ENCODE measurements around the gene PHF2. TPM values are rescaled to one million over a fixed set of nuclear protein-coding genes. Genes with fewer than 3 reads are reported as not detected.

The PHF2 gene
- 23.9 TPM for polyA plus RNA-seq (2013, experiment 1 of 2; ENCODE audit: insufficient read length)
- polyA plus RNA-seq (2013, experiment 2 of 2; ENCODE audit: insufficient read length): 23.6 TPM

GRCh38 chr9:93576258-93577077, at the start of gene PHF2:
Gene PHF2, plus strand, starts transcription at chr9:93576584. Its CDS starts 190 bp downstream, at chr9:93576774.
- DNase-seq: peak; percentile 26

- DNase-seq: no peak
Measured at GRCh38 chr9:93531374-93531773, 45.0 kb upstream of the PHF2 start.

GRCh38 chr9:93532141-93532540, 44.2 kb upstream of the PHF2 start:
- no peak for DNase-seq

DNA sequence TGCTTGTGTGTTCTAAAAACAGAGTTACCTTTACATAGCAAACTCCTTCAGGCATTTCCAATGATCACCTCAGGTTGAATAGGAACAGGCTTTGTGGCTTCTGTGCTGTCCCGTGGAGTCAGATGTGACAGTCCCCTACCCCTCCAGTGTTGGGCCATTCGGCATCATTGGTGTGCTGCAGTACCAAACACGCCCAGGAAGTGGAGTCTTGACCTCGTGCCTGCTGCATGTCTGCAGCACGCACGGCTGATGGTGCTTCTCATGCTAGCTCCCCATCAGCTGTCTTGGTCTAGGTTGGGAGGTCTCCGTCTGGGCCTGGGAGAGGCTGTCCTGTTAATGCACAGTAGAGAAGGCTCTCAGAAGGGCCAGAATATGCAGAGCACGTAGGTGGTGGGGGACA, 42.5 kb upstream of the PHF2 start:
- no peak for DNase-seq

DNA sequence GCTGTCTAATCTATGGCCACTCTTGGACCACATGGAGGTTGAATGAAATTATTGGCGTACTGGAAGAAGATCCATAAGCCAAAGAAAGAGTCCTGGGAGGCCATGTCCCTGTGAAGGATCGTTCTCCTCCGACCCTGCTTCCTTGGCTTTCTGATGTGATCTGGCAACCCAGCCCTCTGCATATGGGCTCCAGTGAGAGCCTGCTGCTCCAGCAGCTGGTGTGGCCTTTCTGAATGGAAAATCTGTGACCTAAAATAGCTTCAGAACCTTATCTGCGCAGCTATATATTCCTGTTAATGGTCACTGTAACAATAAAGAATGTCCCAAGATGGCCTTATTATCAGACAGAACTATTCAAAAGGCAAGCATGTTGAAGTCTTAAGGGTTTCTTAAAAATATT, 40.2 kb upstream of the PHF2 start:
- no peak for DNase-seq

GRCh38 chr9:93536874-93537273, 39.5 kb upstream of the PHF2 start:
- no peak for DNase-seq

GRCh38 chr9:93540305-93540704, 36.1 kb upstream of the PHF2 start:
- no peak for DNase-seq

DNA sequence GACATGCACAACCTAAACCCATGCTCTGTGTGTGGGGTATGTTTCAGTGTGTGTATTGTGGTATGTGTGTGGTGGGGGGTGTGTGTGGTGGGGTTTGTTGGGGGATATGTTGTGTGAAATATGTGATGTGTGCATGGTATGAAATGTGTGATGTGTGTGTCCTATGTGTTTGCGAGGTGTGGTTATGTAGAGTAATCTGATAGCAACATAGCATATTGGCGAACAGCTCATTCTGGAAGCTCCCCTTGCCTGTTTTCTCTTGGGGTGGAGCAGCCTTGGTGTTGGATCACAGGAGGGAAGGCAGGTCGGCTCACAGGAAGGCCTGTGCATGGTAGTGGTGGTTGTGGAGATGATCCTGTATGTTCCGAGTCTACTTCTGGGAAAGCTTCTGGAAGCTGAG, 35.4 kb upstream of the PHF2 start:
- no peak for DNase-seq

- no peak for DNase-seq
Measured at GRCh38 chr9:93541581-93542349, 34.6 kb upstream of the PHF2 start.

DNA sequence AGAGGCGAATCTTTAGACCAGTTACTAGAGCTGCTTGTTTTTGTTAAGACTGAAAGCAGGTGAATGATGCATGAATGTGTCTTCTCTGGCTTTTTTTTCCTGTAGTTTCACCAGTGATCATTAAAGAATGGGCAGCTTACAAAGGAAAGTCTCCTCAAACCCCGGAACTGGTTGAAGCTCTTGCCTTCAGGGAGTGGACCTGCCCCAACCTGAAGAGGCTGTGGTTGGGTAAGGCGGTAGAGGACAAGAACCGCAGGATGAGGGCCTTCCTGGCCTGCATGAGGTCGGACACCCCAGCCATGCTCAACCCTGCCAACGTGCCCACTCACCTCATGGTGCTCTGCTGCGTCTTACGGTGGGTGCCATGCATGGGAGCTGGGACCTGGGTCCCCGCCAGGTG, 33.3 kb upstream of the PHF2 start:
- DNase-seq: no peak

DNA sequence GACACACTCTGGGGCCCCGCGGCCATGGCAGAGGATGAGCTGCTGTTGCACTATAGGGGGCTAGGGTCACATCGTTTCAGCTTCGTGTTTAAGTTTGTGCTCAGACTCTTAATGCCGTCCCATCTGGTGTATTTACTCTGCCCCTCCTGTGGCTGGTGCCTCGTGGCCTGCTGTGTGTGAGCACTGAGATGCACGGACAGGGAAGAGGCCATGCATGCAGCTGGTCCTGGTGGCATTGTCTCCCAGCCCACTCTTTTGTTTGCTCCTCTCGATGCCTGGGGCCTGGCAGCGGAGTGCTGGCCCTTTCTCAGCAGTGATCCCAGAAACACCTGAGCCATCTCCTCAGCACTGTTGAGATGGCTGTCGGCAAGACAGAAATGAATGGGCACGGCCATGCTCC, 30.0 kb upstream of the PHF2 start:
- DNase-seq: no peak

DNA sequence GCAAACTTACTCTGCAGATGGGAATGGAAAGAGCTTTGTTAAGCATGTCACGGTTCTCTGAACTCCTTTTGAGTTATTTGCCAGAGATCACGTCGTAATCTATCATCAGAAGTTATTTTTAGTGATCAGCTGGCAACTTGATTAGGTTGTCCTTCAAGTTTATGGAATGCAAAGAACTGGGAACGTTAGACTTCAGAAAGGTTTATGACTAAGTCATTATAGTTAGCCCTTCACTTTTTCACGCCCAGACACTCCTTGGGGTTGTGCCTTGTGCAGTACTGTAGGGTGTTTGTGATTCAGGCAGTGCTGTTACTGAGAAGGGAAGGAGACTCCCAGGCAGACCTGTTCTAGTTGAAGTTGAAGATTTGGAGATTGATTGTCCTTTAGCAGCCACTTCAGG, 26.8 kb upstream of the PHF2 start:
- DNase-seq: no peak

DNA sequence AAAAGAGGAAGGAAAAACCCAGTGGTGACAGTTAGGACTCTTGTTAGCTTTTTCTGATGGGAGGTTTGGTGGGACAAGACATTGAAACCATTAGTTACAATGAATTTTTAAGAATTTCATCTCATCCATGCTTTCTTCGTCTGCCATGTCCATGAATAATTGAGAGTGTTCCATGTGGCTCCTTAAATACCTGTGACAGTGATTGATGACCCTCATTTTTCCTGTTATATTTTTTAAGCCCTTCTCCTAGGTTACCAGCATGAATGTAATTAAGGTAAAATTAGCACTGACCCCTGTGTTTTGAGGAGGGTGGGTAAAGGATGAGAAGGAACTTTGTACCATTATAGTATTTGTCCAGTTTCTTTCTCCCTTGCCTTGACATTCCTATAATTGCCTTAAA, 23.5 kb upstream of the PHF2 start:
- no peak for DNase-seq

DNA sequence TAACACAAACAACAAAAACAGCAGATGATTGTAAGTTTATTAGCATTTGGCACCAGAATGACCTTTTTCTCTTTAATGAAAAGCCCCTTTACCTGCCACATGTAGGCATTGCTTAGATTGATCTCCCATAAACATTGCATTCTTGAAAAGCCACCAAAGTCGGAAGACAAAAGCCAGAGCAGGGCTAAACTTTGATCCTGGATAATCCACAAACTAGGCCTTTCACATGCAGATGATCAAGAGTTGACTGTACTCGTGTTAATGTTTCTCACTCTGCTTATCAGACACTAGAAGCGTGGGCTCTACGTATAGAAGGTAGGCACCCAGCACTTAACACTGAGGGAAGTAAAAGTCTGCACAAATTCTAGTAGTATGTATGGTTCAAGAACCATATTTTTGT, 21.0 kb upstream of the PHF2 start:
- DNase-seq: no peak

DNA sequence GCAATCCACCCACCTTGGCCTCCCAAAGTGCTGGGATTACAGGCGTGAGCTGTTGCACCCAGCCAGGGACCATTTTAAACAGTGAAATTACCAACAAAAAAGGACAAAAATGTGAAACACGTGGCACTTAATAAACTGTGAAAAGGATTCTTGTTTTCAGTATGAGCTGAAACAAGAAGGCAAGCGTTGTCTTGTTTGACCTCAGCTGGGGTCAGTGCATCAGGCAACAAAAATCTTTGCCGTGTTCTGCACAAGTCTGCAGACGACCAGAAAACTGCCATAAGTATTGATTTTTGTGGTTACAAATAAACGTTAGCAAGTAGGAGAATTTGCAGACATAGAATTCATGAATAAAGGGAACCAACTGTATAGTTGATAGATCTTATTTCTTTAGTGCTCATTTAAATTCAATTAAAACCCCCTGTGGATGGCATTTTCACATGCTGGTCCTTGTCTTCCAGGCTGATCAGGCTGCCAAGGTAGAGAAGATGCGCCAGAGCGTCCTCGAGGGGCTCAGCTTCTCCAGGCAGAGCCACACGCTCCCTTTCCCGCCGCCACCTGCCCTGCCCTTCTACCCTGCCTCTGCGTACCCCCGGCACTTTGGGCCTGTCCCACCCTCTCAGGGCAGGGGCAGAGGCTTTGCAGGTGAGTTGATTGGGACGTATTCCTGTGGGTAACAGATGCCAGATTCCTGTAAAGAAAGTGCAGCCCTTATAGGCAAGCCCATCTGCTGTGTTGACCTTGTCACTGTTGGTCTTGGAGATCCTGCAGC, 18.8 kb upstream of the PHF2 start:
- DNase-seq: no peak

DNA sequence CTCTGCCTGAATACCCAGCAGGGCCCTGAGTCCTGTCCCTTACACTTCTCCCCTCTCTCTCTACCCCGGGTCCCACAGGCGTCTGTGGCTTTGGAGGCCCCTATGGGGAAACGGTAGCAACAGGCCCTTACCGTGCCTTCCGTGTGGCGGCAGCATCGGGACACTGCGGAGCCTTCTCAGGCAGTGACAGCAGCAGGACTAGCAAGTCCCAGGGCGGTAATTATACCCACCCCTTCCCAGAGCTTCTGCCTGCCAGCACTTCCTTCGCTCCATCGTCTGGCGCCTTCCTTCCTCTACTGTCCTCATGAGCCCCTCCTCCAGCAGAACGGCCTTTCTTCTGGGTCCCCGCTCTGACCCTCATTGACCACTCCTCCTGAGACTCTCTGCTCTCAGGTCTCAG, 17.9 kb upstream of the PHF2 start:
- DNase-seq: no peak

- no peak for DNase-seq
Measured at GRCh38 chr9:93560991-93561390, 15.4 kb upstream of the PHF2 start.

GRCh38 chr9:93562157-93562556, 14.2 kb upstream of the PHF2 start:
- no peak for DNase-seq

DNA sequence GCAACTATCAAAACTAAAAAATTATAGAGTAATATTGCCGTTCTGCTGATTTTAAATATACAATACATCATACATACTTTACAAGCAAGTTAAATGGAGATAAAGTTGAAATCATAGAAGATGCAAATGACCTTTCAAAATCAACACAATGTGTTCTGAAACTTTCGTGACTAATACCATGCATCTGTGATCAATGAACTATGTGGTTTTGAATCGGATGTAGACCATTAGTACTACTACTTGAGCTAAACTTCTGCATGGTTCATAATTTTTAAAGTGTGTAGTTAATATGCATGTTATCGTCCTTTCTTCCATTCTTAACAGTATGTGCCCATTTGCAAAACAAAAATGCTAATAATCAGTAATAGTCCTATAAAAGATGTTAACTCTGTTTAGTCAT, 11.3 kb upstream of the PHF2 start:
- no peak for DNase-seq

GRCh38 chr9:93566408-93567270, 9.7 kb upstream of the PHF2 start:
- peak; percentile 97 for DNase-seq

GRCh38 chr9:93567271-93567959, 9.0 kb upstream of the PHF2 start:
- DNase-seq: no peak

- no peak for DNase-seq
Measured at GRCh38 chr9:93568169-93568568, 8.2 kb upstream of the PHF2 start.

All from fibroblast of skin of scalp (primary cell).